PC-3 (cell line): ENCODE data around the gene INMT. TPM values are rescaled to one million over a fixed set of nuclear protein-coding genes. Genes with fewer than 3 reads are reported as not detected.

Experiments
- ATAC-seq: fragments of 200-7000 bp; cut with Tn5 transposase; 2 replicates; pipeline ENCODE4 v1.9.1; 2020; ENCODE audit warnings: mild to moderate bottlenecking, moderate library complexity
- BruUV-seq: library from RNA; stranded (reverse); fragments of 400-500 nt; replicated peaks from 2 replicates; lab custom pipeline; 2021; lab: Mats Ljungman, UMichigan
- CTCF ChIA-PET: fragments of 300-600 bp; sonication (Branson Sonifier 250); formaldehyde crosslinking; loops from one replicate; lab custom pipeline; 2022; ENCODE audit warnings: antibody characterized with exemption; lab: Charles Lee
- POLR2A ChIA-PET: fragments of 300-600 bp; sonication (Branson Sonifier 250); formaldehyde crosslinking; loops from one replicate; lab custom pipeline; 2022; ENCODE audit warnings: antibody characterized with exemption; ENCODE audit not compliant: unreplicated experiment; lab: Charles Lee
- DNase-seq: peaks from one replicate; pipeline ENCODE4 v3.0.0-alpha.2; 2015
- H2AFZ ChIP-seq: fragments of 300-600 bp; sonication (generic); 2 replicates; pipeline ENCODE4 v1.6.0; 2016; ENCODE audit warnings: antibody characterized with exemption, low read length
- H3F3A ChIP-seq: fragments of 300-600 bp; sonication (generic); one replicate; pipeline ENCODE4 v1.6.0; 2017; ENCODE audit warnings: antibody characterized with exemption, low read length, control low read depth, mild to moderate bottlenecking; ENCODE audit not compliant: unreplicated experiment
- H3K27ac ChIP-seq: fragments of 300-600 bp; sonication (generic); 2 replicates; pipeline ENCODE4 v1.5.1; 2016; ENCODE audit warnings: mild to moderate bottlenecking, low read length
- H3K27me3 ChIP-seq: fragments of 300-600 bp; sonication (generic); 2 replicates; pipeline ENCODE4 v1.6.1; 2016; ENCODE audit warnings: low read length, mixed read lengths
- H3K36me3 ChIP-seq: fragments of 300-600 bp; sonication (generic); 2 replicates; pipeline ENCODE4 v1.6.1; 2016; ENCODE audit warnings: low read depth, mixed run types, low read length, mixed read lengths
- H3K4me1 ChIP-seq: fragments of 300-600 bp; sonication (generic); 2 replicates; pipeline ENCODE4 v1.5.1; 2016; ENCODE audit warnings: low read length; ENCODE audit not compliant: insufficient read depth
- H3K4me2 ChIP-seq: fragments of 300-600 bp; sonication (generic); 2 replicates; pipeline ENCODE4 v1.6.0; 2016; ENCODE audit warnings: low read length
- H3K4me3 ChIP-seq: fragments of 300-600 bp; sonication (generic); 2 replicates; pipeline ENCODE4 v1.5.1; 2016; ENCODE audit warnings: mild to moderate bottlenecking, low read length, mixed read lengths
- H3K79me2 ChIP-seq: fragments of 300-600 bp; sonication (generic); 2 replicates; pipeline ENCODE4 v1.6.1; 2017; ENCODE audit warnings: low read length, mixed read lengths
- H3K9ac ChIP-seq: fragments of 300-600 bp; sonication (generic); 2 replicates; pipeline ENCODE4 v1.6.0; 2016; ENCODE audit warnings: mild to moderate bottlenecking, low read length
- H3K9me2 ChIP-seq: fragments of 300-600 bp; sonication (generic); replicated peaks from 2 replicates; pipeline ENCODE4 v1.6.1; 2016; ENCODE audit warnings: mixed run types, low read length, mixed read lengths
- H3K9me3 ChIP-seq: fragments of 300-600 bp; sonication (generic); 2 replicates; pipeline ENCODE4 v1.6.1; 2016; ENCODE audit warnings: low read length, mixed read lengths
- H4K20me1 ChIP-seq: fragments of 300-600 bp; sonication (generic); 2 replicates; pipeline ENCODE4 v1.6.1; 2016; ENCODE audit warnings: low read length, mixed read lengths
- EZH2 ChIP-seq: fragments of 300-600 bp; sonication (generic); IDR thresholded peaks from one replicate; pipeline ENCODE4 v1.6.1; 2017; ENCODE audit warnings: antibody characterized with exemption, mild to moderate bottlenecking, low read length; ENCODE audit not compliant: unreplicated experiment
- EZH2phosphoT487 ChIP-seq: fragments of 300-600 bp; sonication (generic); IDR thresholded peaks from 2 replicates; pipeline ENCODE4 v1.6.1; 2018; ENCODE audit warnings: mild to moderate bottlenecking, antibody characterized with exemption, low read length, borderline replicate concordance
- intact Hi-C: fragments of 100-400 bp; cut with micrococcal nuclease; formaldehyde crosslinking; loops from 2 replicates; pipeline ENCODE4 v1.9.0; 2023
- total RNA-seq: library from RNA; depleted of rRNA; stranded (reverse); fragments of >200 nt; gene quantifications from 2 replicates; pipeline ENCODE4 v1.2.3, GENCODE V29; 2014
- TF ChIP-seq, protein P1 (sequence below): fragments of 300-600 bp; sonication (generic); conservative IDR thresholded peaks from 2 replicates; pipeline ENCODE4 v1.5.1; 2017; ENCODE audit warnings: antibody characterized with exemption, low read depth, mild to moderate bottlenecking, low read length

Gene INMT
- total RNA-seq, 1 experiment from 2014 or later, result not detected

DNA sequence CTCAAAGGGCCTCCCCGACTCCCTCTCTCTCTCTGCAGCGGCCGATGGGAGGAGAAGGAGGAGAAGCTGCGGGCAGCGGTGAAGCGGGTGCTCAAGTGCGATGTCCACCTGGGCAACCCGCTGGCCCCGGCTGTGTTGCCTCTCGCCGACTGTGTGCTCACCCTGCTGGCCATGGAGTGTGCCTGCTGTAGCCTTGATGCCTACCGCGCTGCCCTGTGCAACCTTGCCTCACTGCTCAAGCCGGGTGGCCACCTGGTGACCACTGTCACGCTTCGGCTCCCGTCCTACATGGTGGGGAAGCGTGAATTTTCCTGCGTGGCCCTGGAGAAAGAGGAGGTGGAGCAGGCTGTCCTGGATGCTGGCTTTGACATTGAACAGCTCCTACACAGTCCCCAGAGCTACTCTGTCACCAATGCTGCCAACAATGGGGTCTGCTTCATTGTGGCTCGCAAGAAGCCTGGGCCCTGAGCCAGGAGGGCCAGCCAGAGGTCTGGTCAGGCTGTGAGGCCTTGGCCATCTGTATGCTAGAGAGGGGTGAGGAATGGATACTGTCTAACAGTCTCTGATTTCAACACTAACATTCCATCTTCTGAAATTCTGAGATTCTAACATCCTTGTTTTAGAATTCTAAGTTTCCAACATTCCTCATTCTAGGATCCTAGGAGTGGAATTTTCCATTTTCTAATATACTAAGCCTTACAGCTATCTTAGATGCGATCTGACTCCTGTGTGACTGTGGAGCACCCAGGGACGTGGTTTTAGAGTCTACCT lies 3.6 kb downstream of the INMT start:
- H3K4me3 ChIP-seq, result no peak overlapping the region
- no peaks in the 10 kb centered on the region for H4K20me1 ChIP-seq
- CTCF ChIA-PET, result no interaction called here
- no peak overlapping the region for H2AFZ ChIP-seq
- H3K27me3 ChIP-seq, result peaks cover 7% of the 10 kb centered on the region; the same call in 1 of the 2 replicates
- H3K27ac ChIP-seq, result no peak overlapping the region
- intact Hi-C loops, result no loop called here
- no peaks in the 10 kb centered on the region for H3F3A ChIP-seq
- H3K4me2 ChIP-seq, result no peak overlapping the region
- POLR2A ChIA-PET, result no interaction called here
- no peaks in the 10 kb centered on the region for H3K79me2 ChIP-seq
- H3K4me1 ChIP-seq, result no peaks in the 10 kb centered on the region
- no TSS peak for BruUV-seq
- DNase-seq, result no peak
- H3K9me2 ChIP-seq, result no peaks in the 10 kb centered on the region
- no peak for ATAC-seq
- no peak overlapping the region for H3K9ac ChIP-seq
- TF ChIP-seq EZH2phosphoT487 (no peak), EZH2 (no peak)
- TF ChIP-seq, protein P1, sequence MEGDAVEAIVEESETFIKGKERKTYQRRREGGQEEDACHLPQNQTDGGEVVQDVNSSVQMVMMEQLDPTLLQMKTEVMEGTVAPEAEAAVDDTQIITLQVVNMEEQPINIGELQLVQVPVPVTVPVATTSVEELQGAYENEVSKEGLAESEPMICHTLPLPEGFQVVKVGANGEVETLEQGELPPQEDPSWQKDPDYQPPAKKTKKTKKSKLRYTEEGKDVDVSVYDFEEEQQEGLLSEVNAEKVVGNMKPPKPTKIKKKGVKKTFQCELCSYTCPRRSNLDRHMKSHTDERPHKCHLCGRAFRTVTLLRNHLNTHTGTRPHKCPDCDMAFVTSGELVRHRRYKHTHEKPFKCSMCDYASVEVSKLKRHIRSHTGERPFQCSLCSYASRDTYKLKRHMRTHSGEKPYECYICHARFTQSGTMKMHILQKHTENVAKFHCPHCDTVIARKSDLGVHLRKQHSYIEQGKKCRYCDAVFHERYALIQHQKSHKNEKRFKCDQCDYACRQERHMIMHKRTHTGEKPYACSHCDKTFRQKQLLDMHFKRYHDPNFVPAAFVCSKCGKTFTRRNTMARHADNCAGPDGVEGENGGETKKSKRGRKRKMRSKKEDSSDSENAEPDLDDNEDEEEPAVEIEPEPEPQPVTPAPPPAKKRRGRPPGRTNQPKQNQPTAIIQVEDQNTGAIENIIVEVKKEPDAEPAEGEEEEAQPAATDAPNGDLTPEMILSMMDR, result no peak
- no peaks in the 10 kb centered on the region for H3K36me3 ChIP-seq
- no peaks in the 10 kb centered on the region for H3K9me3 ChIP-seq

DNA sequence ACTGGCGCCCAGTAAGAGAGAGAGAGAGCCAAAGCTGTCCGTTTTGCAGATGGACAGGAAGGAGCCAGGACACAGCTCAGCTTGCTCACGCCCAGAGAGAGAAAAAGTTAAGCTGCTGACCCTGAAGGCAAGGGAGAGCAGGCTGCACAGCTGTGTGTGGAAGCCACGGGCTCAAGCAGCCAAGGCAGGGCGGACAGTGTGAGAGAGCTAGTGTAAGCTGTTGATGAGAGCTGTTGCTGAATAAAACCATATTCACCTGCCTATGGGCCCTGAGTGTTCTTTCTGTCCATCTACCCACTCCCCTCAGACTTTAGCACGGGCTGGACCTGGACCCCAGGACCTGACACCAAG lies 5.4 kb downstream of the INMT start:
- Histone ChIP-seq H3F3A (no peaks in the 10 kb centered on the region), H3K9me2 (no peaks in the 10 kb centered on the region), H3K27me3 (peaks cover 7% of the 10 kb centered on the region; the same call in 1 of the 2 replicates), H3K36me3 (no peaks in the 10 kb centered on the region), H3K4me3 (no peak overlapping the region), H3K27ac (no peak overlapping the region), H3K9me3 (no peaks in the 10 kb centered on the region), H3K4me2 (no peak overlapping the region), H4K20me1 (no peaks in the 10 kb centered on the region), H2AFZ (no peak overlapping the region), H3K9ac (no peak overlapping the region), H3K79me2 (no peaks in the 10 kb centered on the region), H3K4me1 (no peaks in the 10 kb centered on the region)
- ATAC-seq, result no peak
- no TSS peak for BruUV-seq
- CTCF ChIA-PET, result no interaction called here
- TF ChIP-seq EZH2phosphoT487 (no peak), EZH2 (no peak)
- TF ChIP-seq, protein P1, result no peak
- no peak for DNase-seq
- POLR2A ChIA-PET, result no interaction called here
- intact Hi-C loops, result no loop called here

DNA sequence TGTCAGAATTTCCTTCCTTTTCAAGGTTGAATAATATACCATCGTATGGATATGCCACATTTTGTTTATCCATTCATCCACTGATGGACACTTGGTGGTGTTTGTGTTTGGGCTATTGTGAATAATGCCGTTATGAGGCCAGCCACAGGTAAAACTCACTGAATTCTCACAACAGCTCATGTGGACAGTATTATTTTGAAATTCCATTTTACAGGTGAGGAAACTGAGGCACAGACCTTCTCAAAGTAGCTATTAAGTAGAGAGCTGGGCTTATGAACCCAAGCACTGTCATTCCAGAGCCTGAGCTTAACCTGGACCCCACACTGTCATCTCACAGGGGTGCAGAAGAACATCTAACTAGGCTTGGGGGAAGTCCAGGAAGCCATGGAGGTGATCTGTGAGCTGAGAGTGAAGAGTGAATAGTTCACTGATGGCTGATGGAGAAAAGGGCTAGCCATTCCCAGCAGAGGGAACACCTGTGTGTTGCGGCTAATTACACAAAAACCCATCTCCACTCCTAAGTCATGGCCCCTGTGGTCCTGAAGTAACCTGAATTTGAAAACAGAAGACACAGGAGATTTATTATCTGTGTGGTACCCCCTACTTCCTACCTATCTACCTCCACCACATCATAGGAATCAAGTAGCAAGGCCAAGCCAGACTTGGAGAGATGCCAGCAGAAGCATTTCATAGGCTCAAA lies 8.7 kb downstream of the INMT start:
- Histone ChIP-seq H3K9me2 (no peaks in the 10 kb centered on the region), H4K20me1 (no peaks in the 10 kb centered on the region), H3K4me3 (no peak overlapping the region), H3K36me3 (no peaks in the 10 kb centered on the region), H3K79me2 (no peaks in the 10 kb centered on the region), H3K27ac (no peak overlapping the region), H3K9me3 (no peaks in the 10 kb centered on the region), H3F3A (no peaks in the 10 kb centered on the region), H3K4me2 (no peak overlapping the region), H3K9ac (no peak overlapping the region), H3K4me1 (no peaks in the 10 kb centered on the region), H3K27me3 (peaks cover 7% of the 10 kb centered on the region; the same call in 1 of the 2 replicates), H2AFZ (no peak overlapping the region)
- POLR2A ChIA-PET, result no interaction called here
- intact Hi-C loops, result no loop called here
- BruUV-seq, result no TSS peak
- CTCF ChIA-PET, result no interaction called here
- TF ChIP-seq EZH2 (no peak), EZH2phosphoT487 (no peak)
- TF ChIP-seq, protein P1, result no peak
- DNase-seq (no peak), ATAC-seq (no peak)
